ENCODE results near the gene VCL.

DNA sequence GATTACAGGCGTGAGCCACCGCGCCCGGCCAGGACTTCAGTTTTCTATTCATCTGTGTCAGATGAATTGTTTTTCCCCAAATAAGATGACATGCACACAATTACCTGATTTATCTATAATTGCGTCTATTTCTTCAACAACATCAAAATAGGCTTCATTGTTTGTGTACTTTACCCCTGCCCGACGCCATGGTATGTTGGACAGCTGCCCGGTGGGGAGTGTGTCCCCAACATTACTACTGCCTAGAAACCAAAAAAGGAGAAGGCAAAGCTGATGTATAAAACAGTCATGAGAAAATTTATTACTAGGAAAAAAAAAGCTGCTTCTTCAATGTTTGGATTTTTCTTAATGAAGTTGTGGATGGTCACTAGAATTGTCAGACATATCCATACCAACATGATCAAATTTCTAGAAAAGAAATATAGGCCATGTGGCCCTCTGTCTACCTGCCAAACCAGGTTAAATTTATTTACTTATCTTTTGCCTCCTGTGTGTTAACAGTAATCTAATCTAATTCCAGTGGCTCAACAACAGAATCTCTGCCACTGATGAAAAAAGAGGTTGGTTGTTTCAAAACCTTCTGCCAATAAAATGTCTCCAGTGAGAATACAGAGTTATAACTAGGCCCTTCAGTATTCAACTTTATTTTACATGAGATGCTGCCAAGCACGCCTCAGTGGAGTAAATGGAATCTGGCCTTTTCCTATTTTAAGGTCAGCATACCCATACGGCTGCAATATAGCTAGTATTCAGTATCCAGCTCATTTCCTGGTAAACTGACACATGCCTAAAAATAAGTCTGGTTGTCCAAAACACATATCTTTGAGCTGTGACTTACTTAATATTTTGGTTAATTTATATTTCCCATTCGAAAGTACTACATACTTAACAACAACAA lies 136.3 kb downstream of the VCL start:
- TF ChIP-seq POLR2A (IDR thresholded peaks at IDR 0.05) (no peak), EP300 (IDR thresholded peaks at IDR 0.05) (no peak), POLR2AphosphoS5 (IDR thresholded peaks at IDR 0.05) (no peak)
- TF ChIP-seq, protein P1, sequence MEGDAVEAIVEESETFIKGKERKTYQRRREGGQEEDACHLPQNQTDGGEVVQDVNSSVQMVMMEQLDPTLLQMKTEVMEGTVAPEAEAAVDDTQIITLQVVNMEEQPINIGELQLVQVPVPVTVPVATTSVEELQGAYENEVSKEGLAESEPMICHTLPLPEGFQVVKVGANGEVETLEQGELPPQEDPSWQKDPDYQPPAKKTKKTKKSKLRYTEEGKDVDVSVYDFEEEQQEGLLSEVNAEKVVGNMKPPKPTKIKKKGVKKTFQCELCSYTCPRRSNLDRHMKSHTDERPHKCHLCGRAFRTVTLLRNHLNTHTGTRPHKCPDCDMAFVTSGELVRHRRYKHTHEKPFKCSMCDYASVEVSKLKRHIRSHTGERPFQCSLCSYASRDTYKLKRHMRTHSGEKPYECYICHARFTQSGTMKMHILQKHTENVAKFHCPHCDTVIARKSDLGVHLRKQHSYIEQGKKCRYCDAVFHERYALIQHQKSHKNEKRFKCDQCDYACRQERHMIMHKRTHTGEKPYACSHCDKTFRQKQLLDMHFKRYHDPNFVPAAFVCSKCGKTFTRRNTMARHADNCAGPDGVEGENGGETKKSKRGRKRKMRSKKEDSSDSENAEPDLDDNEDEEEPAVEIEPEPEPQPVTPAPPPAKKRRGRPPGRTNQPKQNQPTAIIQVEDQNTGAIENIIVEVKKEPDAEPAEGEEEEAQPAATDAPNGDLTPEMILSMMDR (IDR thresholded peaks at IDR 0.05), result no peak

Data from suprapubic skin (tissue), 4 donors.